ENCODE measurements around the gene RAD51C.
A peak's percentile ranks its signal among the peaks of the same experiment; 100 is the strongest.
"Not testable (repeated sequence)": the region's sequence is repeated elsewhere in the genome, so short reads cannot be mapped to it uniquely, and the experiment has no call there.

RAD51C gene

GRCh38 chr17:58741121-58741625 lies 48.8 kb downstream of the RAD51C start:
- DNase-seq (ENCODE audit: low spot score) = peak; percentile 86

GRCh38 chr17:58747674-58748073 lies 55.3 kb downstream of the RAD51C start:
- CTCF ChIA-PET = no interaction called here
- POLR2A ChIA-PET (ENCODE audit: low non-redundant PET) = no interaction called here
- DNase-seq (ENCODE audit: low spot score) = no peak

More at GRCh38 chr17:58741121-58741625, 48.8 kb downstream of the RAD51C start:
- peak overlapping the region; percentile 50; the same call in 1 of the 2 replicates for H3K27ac ChIP-seq
- POLR2A ChIA-PET (ENCODE audit: low non-redundant PET) = no interaction called here
- TF ChIP-seq CTCF (conservative IDR thresholded peaks at IDR 0.05; ENCODE audit: low read depth) = no peak
- CTCF ChIA-PET = interaction anchor here (0.6 kb wide), 1 partner anchor 223 kb away, joined by 5 read pairs; no protein-coding TSS in a partner anchor

GRCh38 chr17:58749627-58750026 lies 57.2 kb downstream of the RAD51C start:
- CTCF ChIA-PET = interaction anchor here (0.8 kb wide), 1 partner anchor 38 kb away, joined by 3 read pairs; no protein-coding TSS in a partner anchor
- H3K27ac ChIP-seq; DNase-seq (ENCODE audit: low spot score); POLR2A ChIA-PET (ENCODE audit: low non-redundant PET): not testable (repeated sequence)

More at GRCh38 chr17:58747674-58748073, 55.3 kb downstream of the RAD51C start:
- no peak overlapping the region for H3K27ac ChIP-seq
- no peak for TF ChIP-seq CTCF (conservative IDR thresholded peaks at IDR 0.05; ENCODE audit: low read depth)

GRCh38 chr17:58753026-58753425 lies 60.6 kb downstream of the RAD51C start:
- ChIA-PET CTCF (interaction anchor here (0.8 kb wide), 1 partner anchor 12 kb away, joined by 4 read pairs; no protein-coding TSS in a partner anchor), POLR2A (ENCODE audit: low non-redundant PET) (no interaction called here)
- no peak overlapping the region for H3K27ac ChIP-seq
- no peak for TF ChIP-seq CTCF (conservative IDR thresholded peaks at IDR 0.05; ENCODE audit: low read depth)
- DNase-seq (ENCODE audit: low spot score) = no peak

GRCh38 chr17:58755269-58755576 lies 62.8 kb downstream of the RAD51C start:
- H3K27ac ChIP-seq = no peak overlapping the region
- no peak for DNase-seq (ENCODE audit: low spot score)
- ChIA-PET POLR2A (ENCODE audit: low non-redundant PET) (no interaction called here), CTCF (interaction anchor here (0.6 to 0.9 kb wide), 2 partner anchors 12 to 249 kb away, joined by 3 read pairs; no protein-coding TSS in a partner anchor)
- TF ChIP-seq CTCF (conservative IDR thresholded peaks at IDR 0.05; ENCODE audit: low read depth) = no peak

- TF ChIP-seq CTCF (conservative IDR thresholded peaks at IDR 0.05; ENCODE audit: low read depth) = no peak
- H3K27ac ChIP-seq = no peak within 1 kb of the TSS
- ChIA-PET POLR2A (ENCODE audit: low non-redundant PET) (no interaction called here), CTCF (interaction anchor here (0.6 to 0.9 kb wide), 2 partner anchors 12 to 249 kb away, joined by 3 read pairs; no protein-coding TSS in a partner anchor)
- DNase-seq (ENCODE audit: low spot score) = peak; percentile 63
Observed at GRCh38 chr17:58755577-58756245, 63.3 kb downstream of the RAD51C start, which contains the start of gene PPM1E. Gene PPM1E (plus strand): TSS chr17:58755854.

All from RWPE1 (cell line).